Liver (tissue), 9 donors: Measurements from ENCODE around the gene SCN2B. TPM values are rescaled to one million over a fixed set of nuclear protein-coding genes. Genes with fewer than 3 reads are reported as not detected.
A peak's percentile ranks its signal among the peaks of the same experiment; 100 is the strongest.

Experiments
- DNase-seq: peaks from one replicate; pipeline ENCODE4 v3.0.0-alpha.2; 2017; ENCODE audit warnings: low spot score
- H3K27ac ChIP-seq, 2 donors: one replicate each; pipeline ENCODE4 v1.7.0; 2013; ENCODE audit warnings: inconsistent platforms in 2 of 2, low read length in 2 of 2, control low read depth in 1 of 2, low read depth in 1 of 2, mild to moderate bottlenecking in 1 of 2
- H3K27me3 ChIP-seq, 4 donors: one replicate each; pipeline versions ENCODE4 v1.6.1 to v1.7.0; 2013; ENCODE audit warnings: low read length in 3 of 4, inconsistent platforms in 1 of 4, mild to moderate bottlenecking in 1 of 4, moderate library complexity in 1 of 4; ENCODE audit not compliant: control insufficient read depth in 4 of 4, insufficient read depth in 4 of 4
- H3K36me3 ChIP-seq, 4 donors: one replicate each; pipeline versions ENCODE4 v1.6.1 to v1.7.0; 2013; ENCODE audit warnings: low read length in 3 of 4, mild to moderate bottlenecking in 3 of 4, low read depth in 1 of 4, moderate library complexity in 1 of 4; ENCODE audit not compliant: control insufficient read depth in 4 of 4, insufficient read depth in 3 of 4
- H3K4me1 ChIP-seq, 4 donors: one replicate each; pipeline versions ENCODE4 v1.6.1 to v1.7.0; 2013; ENCODE audit warnings: low read length in 3 of 4, mild to moderate bottlenecking in 3 of 4, moderate library complexity in 1 of 4; ENCODE audit not compliant: control insufficient read depth in 4 of 4, insufficient read depth in 4 of 4
- H3K4me3 ChIP-seq, 3 donors: one replicate each; pipeline versions ENCODE4 v1.6.1 to v1.7.0; 2013; ENCODE audit warnings: low read length in 3 of 3, control low read depth in 1 of 3, low read depth in 1 of 3, mild to moderate bottlenecking in 1 of 3
- H3K9ac ChIP-seq, 2 donors: one replicate each; pipeline ENCODE4 v1.7.0; 2013; ENCODE audit warnings: low read length in 2 of 2, mild to moderate bottlenecking in 2 of 2, moderate library complexity in 2 of 2, control low read depth in 1 of 2, low read depth in 1 of 2
- H3K9me3 ChIP-seq, 4 donors: one replicate each; pipeline versions ENCODE4 v1.6.1 to v1.7.0; 2013; ENCODE audit warnings: low read length in 3 of 4; ENCODE audit not compliant: control insufficient read depth in 4 of 4
- FOXA1 ChIP-seq: IDR thresholded peaks from 2 replicates; pipeline ENCODE4 v1.6.1; 2016; ENCODE audit warnings: antibody characterized with exemption
- FOXA2 ChIP-seq: IDR thresholded peaks from 2 replicates; pipeline ENCODE4 v1.6.1; 2016; ENCODE audit warnings: antibody characterized with exemption
- GABPA ChIP-seq, 2 donors: IDR thresholded peaks in 1 of 2; conservative IDR thresholded peaks in 1 of 2; 2 replicates each; pipeline ENCODE4 v1.6.1; 2016; ENCODE audit warnings: antibody characterized with exemption in 2 of 2, mild to moderate bottlenecking in 1 of 2, moderate library complexity in 1 of 2
- HNF4A ChIP-seq, 2 donors: conservative IDR thresholded peaks; 2 replicates each; pipeline ENCODE4 v1.6.1; 2016; ENCODE audit warnings: antibody characterized with exemption in 2 of 2, mild to moderate bottlenecking in 2 of 2
- HNF4G ChIP-seq: IDR thresholded peaks from 2 replicates; pipeline ENCODE4 v1.6.1; 2016; ENCODE audit warnings: antibody characterized with exemption
- JUND ChIP-seq, 2 donors: IDR thresholded peaks; 2 replicates each; pipeline ENCODE4 v1.6.1; 2016; ENCODE audit warnings: antibody characterized with exemption in 2 of 2
- NR2F2 ChIP-seq: IDR thresholded peaks from 2 replicates; pipeline ENCODE4 v1.6.1; 2016; ENCODE audit warnings: antibody characterized with exemption
- RAD21 ChIP-seq, 2 donors: IDR thresholded peaks; 2 replicates each; pipeline ENCODE4 v1.6.1; 2016; ENCODE audit warnings: antibody characterized with exemption in 2 of 2, mild to moderate bottlenecking in 2 of 2
- REST ChIP-seq: IDR thresholded peaks from 2 replicates; pipeline ENCODE4 v1.6.1; 2016; ENCODE audit warnings: antibody characterized with exemption, mild to moderate bottlenecking
- RXRA ChIP-seq, 2 donors: IDR thresholded peaks; 2 replicates each; pipeline ENCODE4 v1.6.1; 2017 to 2018; ENCODE audit warnings: antibody characterized with exemption in 2 of 2, mild to moderate bottlenecking in 1 of 2
- TAF1 ChIP-seq: conservative IDR thresholded peaks from 2 replicates; pipeline ENCODE4 v1.6.1; 2016; ENCODE audit warnings: antibody characterized with exemption, mild to moderate bottlenecking
- YY1 ChIP-seq: IDR thresholded peaks from 2 replicates; pipeline ENCODE4 v1.6.1; 2016; ENCODE audit warnings: antibody characterized with exemption, mild to moderate bottlenecking
- WGBS: extraction: QIAGEN DNeasy Blood & Tissue Kit; methylation state at CpG from one replicate; pipeline ENCODE4 v1.1.7; 2013; 5-methylcytosine and 5-hydroxymethylcytosine counted together
- polyA plus RNA-seq, 2 donors: library from polyadenylated mRNA; stranded (reverse) in 1 of 2; unstranded in 1 of 2; fragments of 200-250 nt in 1 of 2; fragments of >200 nt in 1 of 2; fragmentation: Nextera tagmentation in 1 of 2; extraction: Ambion mirVana in 1 of 2; gene quantifications; one replicate each; pipeline versions ENCODE4 v1.2.1 to v1.2.3, GENCODE V29; 2013 to 2015
- total RNA-seq, 2 donors: library from RNA; depleted of rRNA; stranded (reverse); fragments of >200 nt; gene quantifications; one replicate each; pipeline ENCODE4 v1.2.3, GENCODE V29; 2014
- TF ChIP-seq, protein P1 (sequence below): IDR thresholded peaks from 2 replicates; pipeline ENCODE4 v1.6.1; 2016; ENCODE audit warnings: antibody characterized with exemption
- TF ChIP-seq, protein P2 (sequence below): fragments of 150-350 bp; IDR thresholded peaks from 2 replicates; pipeline ENCODE4 v1.5.1; 2017; ENCODE audit warnings: improper control_type of control experiment, low read depth, low read length; ENCODE audit not compliant: missing input control
- TF ChIP-seq, protein P3 (sequence below): IDR thresholded peaks from 2 replicates; pipeline ENCODE4 v1.6.1; 2016; ENCODE audit warnings: antibody characterized with exemption
- TF ChIP-seq, protein P4 (sequence below): IDR thresholded peaks from 2 replicates; pipeline ENCODE4 v1.6.1; 2016; ENCODE audit warnings: antibody characterized with exemption
- donor health status: healthy.
- donor health status: healthy.
- donor health status: healthy.
- donor health status: healthy.
- donor health status: healthy.

Gene SCN2B
- total RNA-seq (under 1 TPM in 1 of 2 donors, not detected in 1; 0.05 TPM), polyA plus RNA-seq (under 1 TPM in 1 of 2 donors, not detected in 1; 0.01 TPM)

DNA sequence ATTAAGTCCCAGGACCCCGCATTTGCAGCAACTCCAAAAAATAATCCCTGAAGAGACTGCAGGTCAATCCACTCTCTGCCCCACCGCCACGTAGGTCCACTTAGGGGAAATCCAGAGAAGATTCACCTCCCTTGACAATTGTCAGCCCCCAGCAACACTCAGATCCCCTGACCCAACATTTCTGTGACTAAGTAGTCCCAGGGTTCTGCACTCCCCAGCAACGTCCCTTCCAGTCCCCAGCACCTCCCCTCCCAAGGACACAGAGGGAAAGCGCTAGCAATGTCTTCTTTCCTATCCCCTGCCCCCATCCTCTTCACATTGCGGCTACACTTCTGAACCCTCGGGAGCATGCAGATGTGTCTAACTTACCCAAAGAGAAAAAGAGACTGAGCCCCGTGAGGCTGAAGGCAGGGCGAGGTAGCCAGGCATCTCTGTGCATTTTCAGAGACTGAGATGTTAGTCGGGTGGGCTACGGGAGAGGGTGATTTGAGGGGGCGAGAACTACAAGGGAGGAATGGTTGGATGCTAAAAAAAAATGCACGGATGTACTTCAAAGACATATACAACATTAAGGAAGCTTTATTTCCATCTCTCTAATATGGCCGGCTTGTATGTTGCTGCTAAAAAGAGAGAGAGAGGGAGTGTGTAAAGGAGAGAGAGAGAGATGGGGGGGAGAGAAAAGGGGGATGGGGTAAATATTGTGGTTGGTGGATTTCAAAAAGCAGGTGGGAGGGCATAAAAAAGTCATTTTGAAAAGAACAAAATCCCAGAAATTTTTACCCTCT is at the start of gene SCN2B:
Gene SCN2B (minus strand): TSS at position 647 of the 785 bp plus-strand sequence. CDS start 208 bp downstream, at position 439.
- no peaks in the 10 kb centered on the region for H3K9me3 ChIP-seq
- WGBS: 61% methylated on average over 14 of the region's 14 CpGs
- no peak within 1 kb of the TSS for H3K27ac ChIP-seq
- no peak for TF ChIP-seq HNF4G
- no peak for TF ChIP-seq NR2F2
- TF ChIP-seq, protein P1, sequence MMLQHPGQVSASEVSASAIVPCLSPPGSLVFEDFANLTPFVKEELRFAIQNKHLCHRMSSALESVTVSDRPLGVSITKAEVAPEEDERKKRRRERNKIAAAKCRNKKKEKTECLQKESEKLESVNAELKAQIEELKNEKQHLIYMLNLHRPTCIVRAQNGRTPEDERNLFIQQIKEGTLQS: no peak
- H3K4me1 ChIP-seq: peaks cover 0 to 10% (median 5%) of the 10 kb centered on the region in 4 donors
- H3K9ac ChIP-seq: no peak within 1 kb of the TSS
- H3K4me3 ChIP-seq: no peak within 1 kb of the TSS
- DNase-seq: no peak
- no peaks in the 10 kb centered on the region for H3K27me3 ChIP-seq
- H3K36me3 ChIP-seq: no peaks in the 10 kb centered on the region

- Histone ChIP-seq H3K9me3 (no peaks in the 10 kb centered on the region), H3K36me3 (peaks cover 0 to 5% (median 1%) of the 10 kb centered on the region in 4 donors), H3K27me3 (no peaks in the 10 kb centered on the region), H3K27ac (peak within 1 kb of the TSS; percentile 22 to 47), H3K4me3 (peak within 1 kb of the TSS in 1 of 3 donors; percentile 28), H3K4me1 (no peaks in the 10 kb centered on the region), H3K9ac (peak within 1 kb of the TSS in 1 of 2 donors; percentile 51)
- 82% methylated on average over 6 of the region's 6 CpGs for WGBS
- no peak for DNase-seq
- TF ChIP-seq FOXA1: no peak
- TF ChIP-seq NR2F2: no peak
- no peak for TF ChIP-seq RAD21 (IDR thresholded peaks at IDR 0.05)
- no peak for TF ChIP-seq RXRA (IDR thresholded peaks at IDR 0.05)
- TF ChIP-seq REST: no peak
- TF ChIP-seq, protein P1: no peak
- TF ChIP-seq GABPA (IDR thresholded peaks at IDR 0.05 in 1 of 2, conservative IDR thresholded peaks at IDR 0.05 in 1 of 2): no peak
- TF ChIP-seq YY1: no peak
- no peak for TF ChIP-seq HNF4A (conservative IDR thresholded peaks at IDR 0.05)
- TF ChIP-seq, protein P2, sequence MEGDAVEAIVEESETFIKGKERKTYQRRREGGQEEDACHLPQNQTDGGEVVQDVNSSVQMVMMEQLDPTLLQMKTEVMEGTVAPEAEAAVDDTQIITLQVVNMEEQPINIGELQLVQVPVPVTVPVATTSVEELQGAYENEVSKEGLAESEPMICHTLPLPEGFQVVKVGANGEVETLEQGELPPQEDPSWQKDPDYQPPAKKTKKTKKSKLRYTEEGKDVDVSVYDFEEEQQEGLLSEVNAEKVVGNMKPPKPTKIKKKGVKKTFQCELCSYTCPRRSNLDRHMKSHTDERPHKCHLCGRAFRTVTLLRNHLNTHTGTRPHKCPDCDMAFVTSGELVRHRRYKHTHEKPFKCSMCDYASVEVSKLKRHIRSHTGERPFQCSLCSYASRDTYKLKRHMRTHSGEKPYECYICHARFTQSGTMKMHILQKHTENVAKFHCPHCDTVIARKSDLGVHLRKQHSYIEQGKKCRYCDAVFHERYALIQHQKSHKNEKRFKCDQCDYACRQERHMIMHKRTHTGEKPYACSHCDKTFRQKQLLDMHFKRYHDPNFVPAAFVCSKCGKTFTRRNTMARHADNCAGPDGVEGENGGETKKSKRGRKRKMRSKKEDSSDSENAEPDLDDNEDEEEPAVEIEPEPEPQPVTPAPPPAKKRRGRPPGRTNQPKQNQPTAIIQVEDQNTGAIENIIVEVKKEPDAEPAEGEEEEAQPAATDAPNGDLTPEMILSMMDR: no peak
- TF ChIP-seq, protein P3, sequence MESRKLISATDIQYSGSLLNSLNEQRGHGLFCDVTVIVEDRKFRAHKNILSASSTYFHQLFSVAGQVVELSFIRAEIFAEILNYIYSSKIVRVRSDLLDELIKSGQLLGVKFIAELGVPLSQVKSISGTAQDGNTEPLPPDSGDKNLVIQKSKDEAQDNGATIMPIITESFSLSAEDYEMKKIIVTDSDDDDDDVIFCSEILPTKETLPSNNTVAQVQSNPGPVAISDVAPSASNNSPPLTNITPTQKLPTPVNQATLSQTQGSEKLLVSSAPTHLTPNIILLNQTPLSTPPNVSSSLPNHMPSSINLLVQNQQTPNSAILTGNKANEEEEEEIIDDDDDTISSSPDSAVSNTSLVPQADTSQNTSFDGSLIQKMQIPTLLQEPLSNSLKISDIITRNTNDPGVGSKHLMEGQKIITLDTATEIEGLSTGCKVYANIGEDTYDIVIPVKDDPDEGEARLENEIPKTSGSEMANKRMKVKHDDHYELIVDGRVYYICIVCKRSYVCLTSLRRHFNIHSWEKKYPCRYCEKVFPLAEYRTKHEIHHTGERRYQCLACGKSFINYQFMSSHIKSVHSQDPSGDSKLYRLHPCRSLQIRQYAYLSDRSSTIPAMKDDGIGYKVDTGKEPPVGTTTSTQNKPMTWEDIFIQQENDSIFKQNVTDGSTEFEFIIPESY: no peak
- no peak for TF ChIP-seq FOXA2
- no peak for TF ChIP-seq JUND (IDR thresholded peaks at IDR 0.05)
- TF ChIP-seq TAF1: no peak
- TF ChIP-seq HNF4G: no peak
- TF ChIP-seq, protein P4, sequence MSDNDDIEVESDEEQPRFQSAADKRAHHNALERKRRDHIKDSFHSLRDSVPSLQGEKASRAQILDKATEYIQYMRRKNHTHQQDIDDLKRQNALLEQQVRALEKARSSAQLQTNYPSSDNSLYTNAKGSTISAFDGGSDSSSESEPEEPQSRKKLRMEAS: no peak
These were observed 48.2 kb upstream of the SCN2B start, which contains the start of gene JAML for GRCh38 chr11:118224511-118225188. Gene JAML (minus strand): TSS chr11:118225011. CDS start chr11:118214866, 10,145 bp downstream.
